NCI-H2081 treated with DMSO at 0.1 percent for 48 hours (cell line): ENCODE results near the gene PRAMEF10.
"Not testable (repeated sequence)": the region's sequence is repeated elsewhere in the genome, so short reads cannot be mapped to it uniquely, and the experiment has no call there.

Source experiments
- DNase-seq: peaks from one replicate; lab custom pipeline; 2025; lab: John Stamatoyannopoulos, UW

Gene PRAMEF10

GRCh38 chr1:12898170-12898569, at the start of gene PRAMEF10:
PRAMEF10 (minus strand) TSS chr1:12898270; CDS start chr1:12895847, 2,423 bp downstream.
- DNase-seq = not testable (repeated sequence)

GRCh38 chr1:12947480-12947879, 49.4 kb upstream of the PRAMEF10 start, which contains the start of gene PRAMEF6:
PRAMEF6 (minus strand) TSS chr1:12947580; CDS start chr1:12942518, 5,062 bp downstream.
- not testable (repeated sequence) for DNase-seq

- not testable (repeated sequence) for DNase-seq
Measured at GRCh38 chr1:12924368-12924767, 26.3 kb upstream of the PRAMEF10 start.

- DNase-seq = not testable (repeated sequence)
Measured at GRCh38 chr1:12921749-12922148, 23.7 kb upstream of the PRAMEF10 start.

- DNase-seq = not testable (repeated sequence)
Measured at GRCh38 chr1:12916310-12916709, 18.2 kb upstream of the PRAMEF10 start, which contains the start of gene PRAMEF7. PRAMEF7 (plus strand) TSS chr1:12916610; CDS start chr1:12917693, 1,083 bp downstream.

GRCh38 chr1:12903793-12904572, 5.9 kb upstream of the PRAMEF10 start:
- DNase-seq = not testable (repeated sequence)

- not testable (repeated sequence) for DNase-seq
Measured at GRCh38 chr1:12899186-12899585, 1.1 kb upstream of the PRAMEF10 start.

- DNase-seq = not testable (repeated sequence)
Measured at GRCh38 chr1:12886101-12886500, 12.0 kb downstream of the PRAMEF10 start, which contains the start of gene PRAMEF4. PRAMEF4 (minus strand) TSS chr1:12886201; CDS start chr1:12883394, 2,807 bp downstream.

- DNase-seq = not testable (repeated sequence)
Measured at GRCh38 chr1:12878453-12878852, 19.6 kb downstream of the PRAMEF10 start.

GRCh38 chr1:12863131-12863880, 34.8 kb downstream of the PRAMEF10 start:
- not testable (repeated sequence) for DNase-seq

GRCh38 chr1:12856786-12857185, 41.3 kb downstream of the PRAMEF10 start, which contains the start of gene PRAMEF2:
PRAMEF2 (plus strand) TSS chr1:12857086; CDS start chr1:12859010, 1,924 bp downstream.
- not testable (repeated sequence) for DNase-seq

- DNase-seq = no peak
Measured at GRCh38 chr1:12851779-12852178, 46.3 kb downstream of the PRAMEF10 start.

GRCh38 chr1:12848620-12849019, 49.5 kb downstream of the PRAMEF10 start, which contains the start of gene HNRNPCL1:
HNRNPCL1 (minus strand) TSS chr1:12848720; CDS start chr1:12848289, 431 bp downstream.
- DNase-seq = not testable (repeated sequence)
